H9 (cell line): ENCODE data around the gene ADGRG1. TPM values are rescaled to one million over a fixed set of nuclear protein-coding genes. Genes with fewer than 3 reads are reported as not detected.

Source experiments
- DNase-seq: peaks from one replicate; pipeline ENCODE4 v3.0.0-alpha.2; 2017
- H2AFZ ChIP-seq: one replicate; pipeline ENCODE4 v1.6.1; 2013; ENCODE audit warnings: mild to moderate bottlenecking, low read length, control low read depth, moderate library complexity
- H2AK5ac ChIP-seq: 2 replicates; pipeline ENCODE4 v1.6.1; 2013; ENCODE audit warnings: low read length, control low read depth, mixed read lengths; ENCODE audit not compliant: insufficient read length
- H2BK120ac ChIP-seq: one replicate; pipeline ENCODE4 v1.6.1; 2013; ENCODE audit warnings: low read depth, mild to moderate bottlenecking, low read length, control low read depth, inconsistent platforms; ENCODE audit not compliant: poor library complexity, severe bottlenecking
- H2BK12ac ChIP-seq: 2 replicates; pipeline ENCODE4 v1.6.1; 2013; ENCODE audit warnings: low read length, control low read depth, mixed read lengths, low read depth; ENCODE audit not compliant: insufficient read length
- H2BK15ac ChIP-seq: 2 replicates; pipeline ENCODE4 v1.6.1; 2013; ENCODE audit warnings: low read depth, low read length, control low read depth
- H2BK20ac ChIP-seq: one replicate; pipeline ENCODE4 v1.6.1; 2013; ENCODE audit warnings: low read depth, mild to moderate bottlenecking, low read length, control low read depth, inconsistent platforms; ENCODE audit not compliant: poor library complexity, severe bottlenecking
- H2BK5ac ChIP-seq: 2 replicates; pipeline ENCODE4 v1.6.1; 2013; ENCODE audit warnings: low read length, control low read depth, mixed read lengths; ENCODE audit not compliant: insufficient read length
- H3K14ac ChIP-seq: 2 replicates; pipeline ENCODE4 v1.6.1; 2013; ENCODE audit warnings: low read length, control low read depth; ENCODE audit not compliant: insufficient read depth
- H3K18ac ChIP-seq: 2 replicates; pipeline ENCODE4 v1.6.1; 2013; ENCODE audit warnings: low read depth, mild to moderate bottlenecking, mixed read lengths, low read length, control low read depth; ENCODE audit not compliant: insufficient read length
- H3K23ac ChIP-seq: 2 replicates; pipeline ENCODE4 v1.6.1; 2013; ENCODE audit warnings: low read length, control low read depth, mixed read lengths, low read depth; ENCODE audit not compliant: insufficient read length
- H3K23me2 ChIP-seq: 2 replicates; pipeline ENCODE4 v1.6.1; 2013; ENCODE audit warnings: low read depth, mild to moderate bottlenecking, mixed read lengths, low read length, control low read depth; ENCODE audit not compliant: insufficient read length, poor library complexity, severe bottlenecking
- H3K27ac ChIP-seq: 2 replicates; pipeline ENCODE4 v1.5.1; 2013; ENCODE audit warnings: low read length, control low read depth, mixed read lengths, low read depth; ENCODE audit not compliant: insufficient read length
- H3K27me3 ChIP-seq: 2 replicates; pipeline ENCODE4 v1.6.1; 2013; ENCODE audit warnings: low read length, control low read depth, inconsistent platforms; ENCODE audit not compliant: insufficient read depth
- H3K4ac ChIP-seq: 2 replicates; pipeline ENCODE4 v1.6.1; 2013; ENCODE audit warnings: low read depth, mild to moderate bottlenecking, control low read depth, inconsistent platforms, low read length, moderate library complexity
- H3K4me1 ChIP-seq: 2 replicates; pipeline ENCODE4 v1.6.1; 2013; ENCODE audit warnings: low read length, control low read depth, inconsistent platforms; ENCODE audit not compliant: insufficient read depth
- H3K4me2 ChIP-seq: 2 replicates; pipeline ENCODE4 v1.6.1; 2013; ENCODE audit warnings: low read length, control low read depth, mixed read lengths; ENCODE audit not compliant: insufficient read length, insufficient read depth
- H3K56ac ChIP-seq: 2 replicates; pipeline ENCODE4 v1.6.1; 2013; ENCODE audit warnings: low read depth, mild to moderate bottlenecking, mixed read lengths, low read length, control low read depth; ENCODE audit not compliant: insufficient read length
- H3K79me1 ChIP-seq: 2 replicates; pipeline ENCODE4 v1.6.1; 2013; ENCODE audit warnings: low read depth, mild to moderate bottlenecking, moderate library complexity, low read length, control low read depth, inconsistent platforms; ENCODE audit not compliant: insufficient read depth, poor library complexity, severe bottlenecking
- H3K79me2 ChIP-seq: 2 replicates; pipeline ENCODE4 v1.6.1; 2013; ENCODE audit warnings: low read length, control low read depth, inconsistent platforms; ENCODE audit not compliant: insufficient read depth
- H3K9ac ChIP-seq: 2 replicates; pipeline ENCODE4 v1.6.1; 2013; ENCODE audit warnings: low read length, control low read depth, mixed read lengths; ENCODE audit not compliant: insufficient read length; ENCODE audit errors: extremely low read depth
- H3K9me3 ChIP-seq: one replicate; pipeline ENCODE4 v1.6.1; 2013; ENCODE audit warnings: low read depth, low read length, inconsistent platforms; ENCODE audit not compliant: control insufficient read depth
- H3T11ph ChIP-seq: one replicate; pipeline ENCODE4 v1.6.1; 2013; ENCODE audit warnings: mild to moderate bottlenecking, low read length, control low read depth, inconsistent platforms
- H4K20me1 ChIP-seq: one replicate; pipeline ENCODE4 v1.6.1; 2013; ENCODE audit not compliant: control insufficient read depth, insufficient read length, insufficient read depth
- H4K5ac ChIP-seq: 2 replicates; pipeline ENCODE4 v1.6.1; 2013; ENCODE audit warnings: low read depth, mild to moderate bottlenecking, mixed read lengths, low read length, control low read depth; ENCODE audit not compliant: insufficient read length
- H4K8ac ChIP-seq: replicated peaks from 2 replicates; pipeline ENCODE4 v1.6.1; 2013; ENCODE audit warnings: low read length, control low read depth, mixed read lengths, low read depth; ENCODE audit not compliant: insufficient read length
- H4K91ac ChIP-seq: 2 replicates; pipeline ENCODE4 v1.6.1; 2013; ENCODE audit warnings: low read depth, mild to moderate bottlenecking, moderate library complexity, mixed read lengths, low read length, control low read depth; ENCODE audit not compliant: insufficient read length
- H3K27ac Mint-ChIP-seq, 3 experiments: 2 replicates in 2 of 3; 3 replicates in 1 of 3; pipeline ENCODE4 v1.8.0; 2020 to 2021; ENCODE audit warnings: mixed read lengths in 3 of 3, mild to moderate bottlenecking in 1 of 3, moderate library complexity in 1 of 3
- H3K27me3 Mint-ChIP-seq: 2 replicates; pipeline ENCODE4 v1.8.0; 2021; ENCODE audit warnings: low read depth, mild to moderate bottlenecking, moderate library complexity, mixed read lengths
- H3K36me3 Mint-ChIP-seq, 3 experiments: 2 replicates in 2 of 3; 3 replicates in 1 of 3; pipeline ENCODE4 v1.8.0; 2020 to 2021; ENCODE audit warnings: low read depth in 3 of 3, mixed read lengths in 3 of 3; ENCODE audit not compliant: insufficient read depth in 1 of 3
- H3K4me1 Mint-ChIP-seq, 2 experiments: 2 replicates each; pipeline ENCODE4 v1.8.0; 2020; ENCODE audit warnings: mixed read lengths in 2 of 2
- H3K4me3 Mint-ChIP-seq, 2 experiments: 2 replicates in 1 of 2; 3 replicates in 1 of 2; pipeline ENCODE4 v1.8.0; 2020 to 2021; ENCODE audit warnings: mild to moderate bottlenecking in 2 of 2, mixed read lengths in 2 of 2, moderate library complexity in 1 of 2
- H3K9me3 Mint-ChIP-seq, 2 experiments: 2 replicates in 1 of 2; 3 replicates in 1 of 2; pipeline ENCODE4 v1.8.0; 2020; ENCODE audit warnings: mild to moderate bottlenecking in 2 of 2, mixed read lengths in 2 of 2, moderate library complexity in 1 of 2
- WGBS: extraction: QIAGEN DNeasy Blood & Tissue Kit; methylation state at CpG from one replicate; pipeline ENCODE4 v1.1.7; 2013; ENCODE audit warnings: missing lambda C conversion rate, low lambda C conversion rate, mixed read lengths; ENCODE audit not compliant: insufficient read length; ENCODE audit errors: extremely low coverage; 5-methylcytosine and 5-hydroxymethylcytosine counted together
- total RNA-seq: library from RNA; stranded (reverse); gene quantifications from 2 replicates; pipeline ENCODE4 v1.2.1, GENCODE V29; 2021
- TF ChIP-seq, protein P1 (sequence below): fragments of 200-600 bp; sonication (generic); conservative IDR thresholded peaks from 3 replicates; pipeline ENCODE4 v1.8.0; 2021; ENCODE audit warnings: antibody characterized with exemption, mild to moderate bottlenecking

Gene ADGRG1
- total RNA-seq, 1 experiment from 2014 or later = 1.1 TPM

GRCh38 chr16:57697896-57698537, 69.6 kb downstream of the ADGRG1 start:
- no CpG with 5 or more reads among the region's 17 CpGs for WGBS
- Mint-ChIP-seq H3K36me3 (no peaks in the 10 kb centered on the region), H3K4me3 (no peak overlapping the region; a peak in 1 of 5 replicates), H3K27me3 (peaks cover 3% of the 10 kb centered on the region), H3K4me1 (peaks cover 2 to 12% of the 10 kb centered on the region in 2 experiments), H3K27ac (no peak overlapping the region), H3K9me3 (no peaks in the 10 kb centered on the region)
- no peak overlapping the region for H3K4ac ChIP-seq
- no peak overlapping the region for H3K23ac ChIP-seq
- no peaks in the 10 kb centered on the region for H3K79me2 ChIP-seq
- no peak overlapping the region for H3K27ac ChIP-seq
- no peak overlapping the region for H4K91ac ChIP-seq
- H3K56ac ChIP-seq = no peak overlapping the region
- H2BK15ac ChIP-seq = no peak overlapping the region
- no peaks in the 10 kb centered on the region for H3K23me2 ChIP-seq
- no peak overlapping the region for H3K18ac ChIP-seq
- H3K79me1 ChIP-seq = no peaks in the 10 kb centered on the region
- H3T11ph ChIP-seq = no peak overlapping the region
- H2AK5ac ChIP-seq = no peak overlapping the region
- H3K14ac ChIP-seq = no peak overlapping the region
- no peak overlapping the region for H2BK12ac ChIP-seq
- H3K4me2 ChIP-seq = no peak overlapping the region
- no peak overlapping the region for H2BK20ac ChIP-seq
- no peaks in the 10 kb centered on the region for H3K4me1 ChIP-seq
- H4K5ac ChIP-seq = no peak overlapping the region
- H3K9ac ChIP-seq = no peak overlapping the region
- no peak overlapping the region for H2BK5ac ChIP-seq
- H2AFZ ChIP-seq = no peak overlapping the region
- no peak overlapping the region for H4K8ac ChIP-seq
- no peak overlapping the region for H2BK120ac ChIP-seq
- DNase-seq = no peak
- no peaks in the 10 kb centered on the region for H4K20me1 ChIP-seq
- no peaks in the 10 kb centered on the region for H3K9me3 ChIP-seq
- no peaks in the 10 kb centered on the region for H3K27me3 ChIP-seq
- TF ChIP-seq, protein P1, sequence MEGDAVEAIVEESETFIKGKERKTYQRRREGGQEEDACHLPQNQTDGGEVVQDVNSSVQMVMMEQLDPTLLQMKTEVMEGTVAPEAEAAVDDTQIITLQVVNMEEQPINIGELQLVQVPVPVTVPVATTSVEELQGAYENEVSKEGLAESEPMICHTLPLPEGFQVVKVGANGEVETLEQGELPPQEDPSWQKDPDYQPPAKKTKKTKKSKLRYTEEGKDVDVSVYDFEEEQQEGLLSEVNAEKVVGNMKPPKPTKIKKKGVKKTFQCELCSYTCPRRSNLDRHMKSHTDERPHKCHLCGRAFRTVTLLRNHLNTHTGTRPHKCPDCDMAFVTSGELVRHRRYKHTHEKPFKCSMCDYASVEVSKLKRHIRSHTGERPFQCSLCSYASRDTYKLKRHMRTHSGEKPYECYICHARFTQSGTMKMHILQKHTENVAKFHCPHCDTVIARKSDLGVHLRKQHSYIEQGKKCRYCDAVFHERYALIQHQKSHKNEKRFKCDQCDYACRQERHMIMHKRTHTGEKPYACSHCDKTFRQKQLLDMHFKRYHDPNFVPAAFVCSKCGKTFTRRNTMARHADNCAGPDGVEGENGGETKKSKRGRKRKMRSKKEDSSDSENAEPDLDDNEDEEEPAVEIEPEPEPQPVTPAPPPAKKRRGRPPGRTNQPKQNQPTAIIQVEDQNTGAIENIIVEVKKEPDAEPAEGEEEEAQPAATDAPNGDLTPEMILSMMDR = no peak
